HG03520 (cell line): ENCODE measurements around the gene LYSMD2.

ENCODE experiments used
- ATAC-seq: cut with Tn5 transposase; IDR thresholded peaks from one replicate; pipeline ENCODE4 v1.9.1; 2021; ENCODE audit warnings: mild to moderate bottlenecking, moderate library complexity; ENCODE audit not compliant: unreplicated experiment

The LYSMD2 gene

GRCh38 chr15:51752888-51753287 lies 15.4 kb upstream of the LYSMD2 start:
- ATAC-seq, result no peak

- ATAC-seq, result peak; percentile 41
These were observed 14.5 kb upstream of the LYSMD2 start for GRCh38 chr15:51751697-51752683.

DNA sequence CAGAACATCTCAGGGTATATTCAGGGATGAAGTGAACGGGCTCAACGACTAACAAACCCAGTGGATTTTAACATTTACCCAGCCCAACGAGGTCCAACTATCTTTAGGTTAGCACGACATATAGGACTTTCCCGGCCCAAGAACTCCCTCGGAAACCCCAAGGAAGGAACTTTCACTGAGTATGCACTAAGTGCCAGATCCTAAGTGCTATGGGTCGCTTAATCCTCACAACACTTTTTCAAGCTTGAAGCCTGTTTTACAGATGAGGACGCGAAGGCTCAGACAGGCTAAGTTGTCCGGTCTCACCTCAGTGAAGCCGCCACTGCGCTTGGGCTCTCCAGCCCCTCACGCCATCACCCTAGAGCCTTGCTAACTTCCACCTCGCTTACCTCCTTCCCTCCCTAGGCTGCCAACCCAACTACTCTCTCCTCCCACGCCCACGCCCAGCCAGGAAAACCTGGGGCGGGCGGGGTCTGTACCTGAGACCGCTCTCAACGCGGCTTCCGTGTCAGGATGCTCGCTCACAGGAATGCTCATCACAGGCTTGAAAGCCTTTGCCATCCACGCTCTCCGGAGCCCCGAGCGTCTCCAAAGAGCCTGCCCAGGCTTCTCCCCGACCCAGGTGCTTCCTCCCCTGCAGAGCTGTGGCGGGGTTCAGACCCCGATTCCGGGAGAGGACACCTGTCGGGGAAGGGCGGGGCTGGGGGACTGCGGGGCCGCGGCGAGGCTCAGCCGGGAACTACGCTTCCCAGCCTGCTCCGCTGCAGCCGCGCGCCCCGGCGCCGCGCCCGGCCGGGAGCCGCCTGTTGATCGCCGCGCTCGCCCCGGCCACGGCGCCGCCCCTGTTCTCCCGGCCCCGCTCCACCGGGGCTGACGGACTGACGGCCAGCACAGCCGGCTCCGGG lies 13.6 kb upstream of the LYSMD2 start, which contains the start of gene TMOD2:
TMOD2 (plus strand) TSS at position 806 of the 905 bp plus-strand sequence. CDS start 14,845 bp downstream, outside the sequence.
- peak; percentile 62 for ATAC-seq

DNA sequence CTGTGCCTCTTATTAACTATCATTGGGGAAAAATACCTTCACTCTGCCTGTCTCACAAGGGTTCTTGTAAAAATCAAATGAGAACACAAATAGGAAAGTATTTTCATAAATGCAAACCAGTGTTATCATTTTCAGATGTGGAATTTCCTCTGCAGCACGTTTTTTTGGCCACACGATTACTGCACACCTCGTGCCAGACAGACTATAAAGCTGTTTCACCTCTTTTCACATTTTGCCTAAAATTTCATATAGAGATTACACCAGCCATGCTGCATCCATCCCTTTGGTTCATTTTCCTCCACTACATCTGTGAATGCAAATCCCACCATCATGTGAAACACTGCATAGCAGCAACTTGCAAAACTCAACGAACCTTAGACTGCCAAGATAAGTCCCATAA lies 12.7 kb upstream of the LYSMD2 start:
- ATAC-seq, result no peak

GRCh38 chr15:51749307-51749706 lies 11.9 kb upstream of the LYSMD2 start:
- ATAC-seq, result no peak

DNA sequence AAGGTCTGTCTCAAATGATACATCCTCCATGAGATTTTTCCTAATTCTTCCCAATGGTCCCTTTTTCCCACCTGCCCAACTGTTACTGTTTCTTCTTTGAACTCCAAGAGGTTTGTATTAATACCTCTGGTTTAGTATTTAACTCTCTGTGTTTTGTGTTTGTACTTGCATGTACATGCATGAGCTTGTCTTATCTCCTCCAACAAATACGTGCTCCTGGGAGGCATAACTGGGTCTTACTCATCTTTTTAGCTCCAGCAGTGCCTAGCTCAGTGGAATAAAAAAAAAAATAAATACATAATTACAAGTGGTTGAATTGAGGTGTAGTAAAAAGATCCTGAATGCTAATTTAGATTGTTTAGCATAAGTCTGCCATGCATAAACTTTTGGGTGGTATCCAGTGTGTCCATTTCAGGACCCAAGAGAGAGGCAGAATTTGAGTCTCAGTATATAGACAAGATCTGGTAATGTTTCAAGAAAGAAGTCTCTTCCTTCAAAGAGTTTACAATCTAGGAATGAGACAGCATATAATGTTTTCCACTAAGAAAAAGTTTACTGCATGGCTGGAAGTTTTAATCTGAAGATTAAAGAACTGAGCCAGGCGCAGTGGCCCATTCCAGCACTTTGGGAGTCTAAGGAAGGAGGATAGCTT lies 1.7 kb upstream of the LYSMD2 start:
- no peak for ATAC-seq

DNA sequence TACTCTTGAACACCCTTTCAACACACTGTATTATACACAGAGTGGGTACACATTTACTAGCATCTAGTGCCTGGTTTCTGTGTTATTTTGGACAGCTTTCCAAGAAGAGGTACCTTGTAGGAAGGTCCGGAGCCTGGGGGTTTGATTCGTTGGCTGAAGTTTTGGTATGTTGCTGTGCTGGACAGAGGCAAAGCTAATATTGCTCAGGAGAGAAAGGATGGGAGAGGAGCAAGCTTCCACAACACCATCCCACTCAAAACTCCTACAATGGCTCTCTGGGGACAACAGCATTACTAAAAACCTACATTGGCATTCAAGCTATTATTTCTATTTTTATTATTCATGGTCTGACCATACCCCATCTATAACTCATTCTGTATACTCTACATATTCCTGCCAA lies 1.1 kb upstream of the LYSMD2 start:
- ATAC-seq, result no peak

GRCh38 chr15:51736751-51737521 lies 519 bp downstream of the LYSMD2 start:
- peak; percentile 18 for ATAC-seq

GRCh38 chr15:51736069-51736468 lies 1.4 kb downstream of the LYSMD2 start:
- no peak for ATAC-seq

DNA sequence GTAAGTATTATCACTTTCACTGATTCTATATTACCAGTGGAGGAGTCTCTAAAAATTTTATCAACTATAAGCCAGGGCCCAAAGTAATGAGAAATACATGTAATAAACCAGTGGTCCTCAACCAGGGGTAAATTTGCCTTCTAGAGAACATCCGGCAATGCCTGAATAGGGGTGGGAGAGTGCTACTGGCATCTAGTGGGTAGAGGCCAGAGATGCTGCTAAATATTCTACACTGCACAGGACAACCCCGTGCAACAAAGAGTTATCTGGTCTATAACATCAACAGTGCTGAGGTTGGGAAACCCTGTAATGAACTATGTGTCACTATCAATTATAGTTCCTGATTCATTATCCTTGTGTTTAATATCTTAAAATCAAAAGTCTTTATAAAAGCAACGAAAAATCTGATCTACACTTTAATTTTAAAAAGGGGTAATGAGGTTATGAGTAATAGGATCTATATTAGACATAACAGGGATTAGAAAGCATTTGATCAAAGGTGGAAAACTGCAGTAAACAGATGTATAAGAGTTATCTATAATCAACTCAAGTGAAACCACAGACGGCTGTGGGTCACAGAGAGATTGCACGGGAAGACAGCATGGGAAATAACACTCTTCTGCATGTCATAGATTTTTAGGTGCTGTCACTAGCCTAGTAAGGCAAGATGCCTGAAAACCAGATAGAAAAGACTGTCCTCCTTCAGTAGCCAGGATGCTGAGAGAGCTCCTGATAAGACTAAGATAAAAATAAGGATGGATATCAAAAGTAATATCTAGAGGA lies 2.0 kb downstream of the LYSMD2 start:
- no peak for ATAC-seq

DNA sequence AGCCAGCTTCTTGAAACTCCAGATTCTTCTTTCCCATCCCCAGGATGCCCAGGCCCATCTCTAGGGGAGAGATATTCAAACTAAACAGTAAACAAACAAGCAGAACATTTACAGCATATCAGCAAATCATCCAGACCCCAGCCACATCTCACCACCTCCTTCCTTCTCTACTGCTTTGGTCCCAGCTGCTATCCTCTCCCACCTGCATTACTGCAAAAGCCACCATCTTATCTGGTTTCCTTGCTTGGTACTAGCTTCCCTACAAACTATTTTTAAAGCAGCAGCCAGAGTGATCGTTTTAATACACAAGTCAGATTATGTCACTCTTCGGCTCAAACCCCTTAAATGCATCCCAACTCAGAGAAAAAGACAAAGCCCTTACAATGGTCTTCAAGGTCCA lies 4.8 kb downstream of the LYSMD2 start:
- no peak for ATAC-seq

GRCh38 chr15:51731549-51732267 lies 5.7 kb downstream of the LYSMD2 start:
- ATAC-seq, result peak; percentile 57

DNA sequence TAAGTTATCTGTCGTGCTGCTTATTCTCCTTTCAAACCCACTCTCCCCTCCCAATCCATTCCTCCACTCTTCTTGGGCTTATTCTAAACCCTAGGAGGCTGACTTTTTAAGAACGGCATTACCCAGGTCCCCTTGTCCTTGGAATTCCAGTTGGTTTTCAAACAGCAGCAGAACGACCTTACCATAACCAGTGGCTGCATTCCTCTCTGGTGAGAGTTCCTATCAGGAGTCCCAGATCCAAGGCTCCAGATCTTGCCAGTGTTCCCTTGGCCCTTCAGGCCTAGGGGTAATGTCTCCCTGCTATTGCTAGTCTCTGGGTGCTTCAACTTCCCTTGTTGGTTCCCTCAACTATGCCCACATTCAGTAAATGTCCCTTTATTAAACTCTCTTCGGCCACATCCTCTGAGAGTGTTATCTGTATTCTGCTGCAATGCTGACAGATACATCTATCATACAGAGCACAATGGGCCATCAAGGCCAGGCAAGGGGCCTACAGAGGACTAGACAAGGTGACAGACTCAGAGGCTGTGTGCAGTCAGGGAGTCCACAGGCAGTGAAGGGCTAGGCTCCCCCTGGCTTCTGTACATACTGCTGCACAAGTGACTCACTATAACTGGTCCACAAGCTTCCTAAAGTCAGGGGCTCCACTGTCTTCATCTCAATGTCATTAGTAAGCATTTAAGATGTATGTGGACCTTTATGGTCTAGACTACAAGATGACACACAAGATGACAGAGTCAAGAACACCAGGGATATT lies 10.1 kb downstream of the LYSMD2 start:
- ATAC-seq, result no peak

- peak; percentile 82 for ATAC-seq
These were observed 11.0 kb downstream of the LYSMD2 start for GRCh38 chr15:51726302-51727073.

- ATAC-seq, result no peak
These were observed 12.8 kb downstream of the LYSMD2 start for GRCh38 chr15:51724673-51725072.

DNA sequence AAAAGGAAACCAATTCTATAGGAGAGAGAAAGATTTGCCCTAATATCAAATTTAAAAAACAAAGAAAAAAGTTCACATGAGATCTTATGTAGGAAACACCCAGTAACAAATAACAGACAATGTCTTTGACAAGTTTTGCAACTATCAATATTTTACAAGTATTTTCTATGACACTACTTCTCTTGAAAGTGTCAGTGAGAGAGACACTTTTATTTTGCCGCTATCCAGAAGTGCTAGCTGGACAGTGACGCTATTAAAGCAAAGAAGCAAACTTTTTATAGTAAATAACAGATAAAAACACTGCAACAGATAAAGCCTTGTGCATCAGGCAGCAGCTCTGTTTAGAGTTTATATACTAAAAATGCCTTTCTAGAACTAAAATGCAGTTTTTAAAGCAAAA lies 13.3 kb downstream of the LYSMD2 start:
- ATAC-seq, result no peak
